MM.1S (cell line): ENCODE results near the gene GLRA1.

ENCODE experiments used
- DNase-seq: peaks from one replicate; pipeline ENCODE4 v3.0.0-alpha.2; 2015
- H2AFZ ChIP-seq: fragments of 300-600 bp; sonication (generic); 2 replicates; pipeline ENCODE4 v1.6.0; 2016; ENCODE audit warnings: antibody characterized with exemption, low read length
- H3F3A ChIP-seq: fragments of 300-600 bp; sonication (generic); 2 replicates; pipeline ENCODE4 v1.6.1; 2016; ENCODE audit warnings: mild to moderate bottlenecking, antibody characterized with exemption, low read length, moderate library complexity, mixed read lengths; ENCODE audit not compliant: insufficient read depth
- H3K27ac ChIP-seq: fragments of 300-600 bp; sonication (generic); 2 replicates; pipeline ENCODE4 v1.5.1; 2016; ENCODE audit warnings: mild to moderate bottlenecking, low read length
- H3K27me3 ChIP-seq: fragments of 300-600 bp; sonication (generic); replicated peaks from 2 replicates; pipeline ENCODE4 v1.6.0; 2016; ENCODE audit warnings: low read length; ENCODE audit not compliant: insufficient read depth
- H3K36me3 ChIP-seq: fragments of 300-600 bp; sonication (generic); replicated peaks from 2 replicates; pipeline ENCODE4 v1.6.1; 2016; ENCODE audit warnings: mild to moderate bottlenecking, low read length, mixed read lengths; ENCODE audit not compliant: insufficient read depth
- H3K4me1 ChIP-seq: fragments of 300-600 bp; sonication (generic); 2 replicates; pipeline ENCODE4 v1.6.1; 2016; ENCODE audit warnings: low read length, mixed read lengths
- H3K4me2 ChIP-seq: fragments of 300-600 bp; sonication (generic); 2 replicates; pipeline ENCODE4 v1.6.0; 2016; ENCODE audit warnings: low read depth, low read length
- H3K4me3 ChIP-seq: fragments of 300-600 bp; sonication (generic); 2 replicates; pipeline ENCODE4 v1.5.1; 2016; ENCODE audit warnings: low read length, mixed read lengths
- H3K79me2 ChIP-seq: fragments of 300-600 bp; sonication (generic); 2 replicates; pipeline ENCODE4 v1.6.1; 2016; ENCODE audit warnings: mixed run types, low read length, mixed read lengths
- H3K9ac ChIP-seq: fragments of 300-600 bp; sonication (generic); 2 replicates; pipeline ENCODE4 v1.6.1; 2016; ENCODE audit warnings: low read length, mixed read lengths
- H3K9me2 ChIP-seq: fragments of 300-600 bp; sonication (generic); replicated peaks from 2 replicates; pipeline ENCODE4 v1.6.1; 2016; ENCODE audit warnings: mild to moderate bottlenecking, low read length, mixed read lengths; ENCODE audit not compliant: insufficient read depth
- H3K9me3 ChIP-seq: fragments of 300-600 bp; sonication (generic); replicated peaks from 2 replicates; pipeline ENCODE4 v1.6.1; 2016; ENCODE audit warnings: mild to moderate bottlenecking, low read length, mixed read lengths; ENCODE audit not compliant: insufficient read depth
- H4K20me1 ChIP-seq: fragments of 300-600 bp; sonication (generic); 2 replicates; pipeline ENCODE4 v1.6.1; 2016; ENCODE audit warnings: mild to moderate bottlenecking, low read length, moderate library complexity, mixed read lengths; ENCODE audit not compliant: insufficient read depth
- EZH2 ChIP-seq: fragments of 300-600 bp; sonication (generic); optimal IDR thresholded peaks from 2 replicates; pipeline ENCODE3; 2017; ENCODE audit warnings: low read depth, mild to moderate bottlenecking, antibody characterized with exemption, low read length, mixed read lengths
- EZH2phosphoT487 ChIP-seq: fragments of 300-600 bp; sonication (generic); IDR thresholded peaks from 2 replicates; pipeline ENCODE4 v1.6.1; 2018; ENCODE audit warnings: antibody characterized with exemption, low read length
- TF ChIP-seq, protein P1 (sequence below): fragments of 300-600 bp; sonication (generic); IDR thresholded peaks from 2 replicates; pipeline ENCODE4 v1.5.1; 2016; ENCODE audit warnings: antibody characterized with exemption, low read length, mixed read lengths

Gene GLRA1

DNA sequence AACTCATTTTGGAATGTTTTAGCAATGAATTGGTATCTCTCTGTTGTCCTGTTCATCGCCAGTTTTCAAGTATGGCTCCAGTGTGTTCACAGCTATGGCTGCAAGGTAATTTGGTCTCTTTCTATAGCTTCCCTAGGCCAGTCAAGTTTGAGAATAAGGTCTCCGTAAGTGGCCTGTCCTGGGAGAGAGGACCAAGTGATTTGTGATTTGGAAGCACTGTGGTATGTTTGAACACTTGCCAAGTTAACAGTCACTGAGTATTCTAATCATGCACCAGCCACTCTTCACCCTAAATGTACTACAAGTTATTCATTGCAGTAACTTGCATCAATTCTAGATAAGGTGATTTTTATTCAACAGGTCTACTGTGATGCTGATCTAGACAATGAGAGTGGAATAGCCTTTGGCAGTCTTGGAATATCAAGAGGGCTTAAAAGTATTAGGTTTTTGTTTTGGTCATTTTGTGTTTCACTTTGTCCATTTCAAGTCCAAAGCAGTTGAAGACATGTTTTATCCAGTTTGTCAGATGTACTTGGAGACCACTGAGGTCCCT lies 111.8 kb downstream of the GLRA1 start:
- Histone ChIP-seq H3K27ac (no peak overlapping the region), H3K9ac (no peak overlapping the region), H3K79me2 (peaks cover 8% of the 10 kb centered on the region), H3F3A (peaks cover 5% of the 10 kb centered on the region; the same call in 1 of the 2 replicates), H3K36me3 (peaks cover 6% of the 10 kb centered on the region), H3K27me3 (no peaks in the 10 kb centered on the region), H3K4me3 (no peak overlapping the region), H2AFZ (no peak overlapping the region), H3K9me2 (no peaks in the 10 kb centered on the region), H4K20me1 (no peaks in the 10 kb centered on the region), H3K4me1 (no peaks in the 10 kb centered on the region), H3K9me3 (no peaks in the 10 kb centered on the region), H3K4me2 (no peak overlapping the region)
- no peak for DNase-seq
- TF ChIP-seq, protein P1, sequence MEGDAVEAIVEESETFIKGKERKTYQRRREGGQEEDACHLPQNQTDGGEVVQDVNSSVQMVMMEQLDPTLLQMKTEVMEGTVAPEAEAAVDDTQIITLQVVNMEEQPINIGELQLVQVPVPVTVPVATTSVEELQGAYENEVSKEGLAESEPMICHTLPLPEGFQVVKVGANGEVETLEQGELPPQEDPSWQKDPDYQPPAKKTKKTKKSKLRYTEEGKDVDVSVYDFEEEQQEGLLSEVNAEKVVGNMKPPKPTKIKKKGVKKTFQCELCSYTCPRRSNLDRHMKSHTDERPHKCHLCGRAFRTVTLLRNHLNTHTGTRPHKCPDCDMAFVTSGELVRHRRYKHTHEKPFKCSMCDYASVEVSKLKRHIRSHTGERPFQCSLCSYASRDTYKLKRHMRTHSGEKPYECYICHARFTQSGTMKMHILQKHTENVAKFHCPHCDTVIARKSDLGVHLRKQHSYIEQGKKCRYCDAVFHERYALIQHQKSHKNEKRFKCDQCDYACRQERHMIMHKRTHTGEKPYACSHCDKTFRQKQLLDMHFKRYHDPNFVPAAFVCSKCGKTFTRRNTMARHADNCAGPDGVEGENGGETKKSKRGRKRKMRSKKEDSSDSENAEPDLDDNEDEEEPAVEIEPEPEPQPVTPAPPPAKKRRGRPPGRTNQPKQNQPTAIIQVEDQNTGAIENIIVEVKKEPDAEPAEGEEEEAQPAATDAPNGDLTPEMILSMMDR = no peak
- TF ChIP-seq EZH2 = no peak
- no peak for TF ChIP-seq EZH2phosphoT487

DNA sequence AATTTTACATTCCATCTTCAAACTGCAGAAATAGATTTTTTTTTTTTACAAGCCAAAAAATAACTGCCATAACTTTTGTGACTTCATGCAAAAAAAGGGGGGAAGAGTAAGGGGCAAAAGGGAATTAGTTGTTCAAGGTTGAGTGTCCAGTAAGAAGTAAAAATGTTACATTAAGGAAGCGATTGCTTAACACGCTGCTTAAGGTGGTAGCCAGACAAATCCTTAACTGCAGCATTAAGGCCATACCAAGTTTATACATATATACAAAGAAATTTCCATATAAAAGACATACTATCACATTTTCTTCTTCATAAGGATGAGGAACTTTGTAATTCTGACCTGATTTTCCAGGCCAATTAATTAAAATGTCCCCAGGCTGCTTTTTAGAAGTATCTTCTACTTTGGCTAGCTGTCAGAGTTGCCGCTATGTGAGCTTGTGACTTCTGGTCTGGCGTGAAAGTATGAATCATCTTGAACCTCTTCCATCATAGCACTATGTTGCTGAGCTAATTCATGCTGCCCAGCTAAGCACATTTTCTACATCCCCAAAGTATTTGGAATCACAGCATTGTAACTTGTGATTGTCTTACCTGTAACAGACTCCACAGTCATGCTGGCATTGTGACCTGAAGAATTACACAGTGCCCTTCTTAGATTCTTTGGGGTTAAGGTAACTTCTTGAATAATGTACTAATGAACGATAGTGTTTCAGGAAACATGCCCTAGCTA lies 112.9 kb downstream of the GLRA1 start:
- H3K9ac ChIP-seq = no peak overlapping the region
- H3K4me1 ChIP-seq = no peaks in the 10 kb centered on the region
- no peak for TF ChIP-seq EZH2phosphoT487
- TF ChIP-seq, protein P1 = no peak
- TF ChIP-seq EZH2 = no peak
- H2AFZ ChIP-seq = no peak overlapping the region
- no peak overlapping the region for H3K4me3 ChIP-seq
- peaks cover 5% of the 10 kb centered on the region; the same call in 1 of the 2 replicates for H3F3A ChIP-seq
- no peaks in the 10 kb centered on the region for H3K9me2 ChIP-seq
- H3K36me3 ChIP-seq = peaks cover 13% of the 10 kb centered on the region
- H3K9me3 ChIP-seq = no peaks in the 10 kb centered on the region
- H3K27ac ChIP-seq = no peak overlapping the region
- no peaks in the 10 kb centered on the region for H3K27me3 ChIP-seq
- no peak for DNase-seq
- 0 out of 2 replicates have a peak, but pooled peaks cover 6% of the 10 kb centered on the region for H4K20me1 ChIP-seq
- H3K79me2 ChIP-seq = peaks cover 14% of the 10 kb centered on the region
- no peak overlapping the region for H3K4me2 ChIP-seq

DNA sequence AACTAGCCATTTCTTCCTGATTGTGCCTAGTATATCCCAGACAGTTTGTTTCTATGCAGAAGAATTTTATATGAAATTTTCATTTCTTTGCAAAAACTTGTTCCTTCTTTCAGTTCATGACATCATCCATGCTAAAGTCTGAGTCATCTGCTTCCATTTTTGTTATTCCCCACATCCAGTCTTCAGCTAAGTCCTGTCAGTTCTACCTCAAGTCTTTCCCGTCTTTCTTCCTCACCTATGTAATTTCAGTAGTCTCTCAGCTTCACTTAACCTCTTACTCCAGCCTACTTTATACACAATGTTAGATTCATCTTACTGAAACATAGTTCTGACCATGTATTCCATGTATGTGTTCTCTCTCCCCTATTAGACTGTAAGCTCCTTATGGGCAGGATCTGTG lies 113.8 kb downstream of the GLRA1 start:
- Histone ChIP-seq H3K79me2 (peaks cover 22% of the 10 kb centered on the region), H3F3A (no peaks in the 10 kb centered on the region), H3K9ac (no peak overlapping the region), H3K9me3 (no peaks in the 10 kb centered on the region), H4K20me1 (0 out of 2 replicates have a peak, but pooled peaks cover 6% of the 10 kb centered on the region), H3K4me1 (no peaks in the 10 kb centered on the region), H3K4me2 (no peak overlapping the region), H3K36me3 (peaks cover 13% of the 10 kb centered on the region), H3K9me2 (no peaks in the 10 kb centered on the region), H3K4me3 (no peak overlapping the region), H2AFZ (no peak overlapping the region), H3K27ac (no peak overlapping the region), H3K27me3 (no peaks in the 10 kb centered on the region)
- no peak for DNase-seq
- no peak for TF ChIP-seq EZH2
- TF ChIP-seq, protein P1 = no peak
- TF ChIP-seq EZH2phosphoT487 = no peak
